HepG2 (cell line): ENCODE results near the gene MON1A. TPM values are rescaled to one million over a fixed set of nuclear protein-coding genes. Genes with fewer than 3 reads are reported as not detected.
A peak's percentile ranks its signal among the peaks of the same experiment; 100 is the strongest.

Experiments used
- ATF2 ChIP-seq: sonication (generic); formaldehyde crosslinking; IDR thresholded peaks from 2 replicates; pipeline ENCODE4 v1.4.0; 2020; ENCODE audit warnings: missing genetic modification reagents
- FIP1L1 ChIP-seq: fragments of 200-400 bp; formaldehyde crosslinking; IDR thresholded peaks from 2 replicates; pipeline ENCODE4 v1.6.1; 2018; ENCODE audit warnings: low read depth, mild to moderate bottlenecking, low read length, moderate library complexity, borderline replicate concordance; ENCODE audit not compliant: insufficient read depth
- GZF1 ChIP-seq: sonication (generic); formaldehyde crosslinking; IDR thresholded peaks from 2 replicates; pipeline ENCODE4 v1.5.1; 2020; ENCODE audit warnings: mild to moderate bottlenecking, missing genetic modification reagents
- HNRNPUL1 ChIP-seq: fragments of 200-400 bp; formaldehyde crosslinking; IDR thresholded peaks from 2 replicates; pipeline ENCODE4 v1.6.1; 2017; ENCODE audit warnings: low read depth, mild to moderate bottlenecking, low read length, moderate library complexity
- IRF2 ChIP-seq: IDR thresholded peaks from 2 replicates; pipeline ENCODE4 v1.6.1; 2018; ENCODE audit warnings: missing genetic modification reagents, missing compliant biosample characterization
- MXD4 ChIP-seq: IDR thresholded peaks from 2 replicates; pipeline ENCODE4 v1.6.1; 2016; ENCODE audit warnings: mild to moderate bottlenecking, missing biosample characterization, missing genetic modification reagents
- NFYB ChIP-seq: sonication (generic); formaldehyde crosslinking; IDR thresholded peaks from 2 replicates; pipeline ENCODE4 v1.4.0; 2020; ENCODE audit warnings: missing genetic modification reagents
- POLR2AphosphoS2 ChIP-seq: IDR thresholded peaks from 2 replicates; pipeline ENCODE4 v1.6.1; 2011; ENCODE audit warnings: low read depth, low read length, improper control_type of control experiment
- RFX3 ChIP-seq: IDR thresholded peaks from 2 replicates; pipeline ENCODE4 v1.6.1; 2016; ENCODE audit warnings: missing biosample characterization, missing genetic modification reagents
- SKI ChIP-seq: fragments of 450-650 bp; IDR thresholded peaks from one replicate; pipeline ENCODE4 v1.6.1; 2018; ENCODE audit warnings: mild to moderate bottlenecking; ENCODE audit not compliant: partially characterized antibody
- SNAPC2 ChIP-seq: sonication (generic); formaldehyde crosslinking; IDR thresholded peaks from 2 replicates; pipeline ENCODE4 v1.8.1; 2022; ENCODE audit warnings: mild to moderate bottlenecking, missing genetic modification reagents
- SP1 ChIP-seq, 2 experiments: fragments of 450-650 bp in 1 of 2; sonication (generic) in 1 of 2; formaldehyde crosslinking in 1 of 2; IDR thresholded peaks; 2 replicates each; pipeline versions ENCODE4 v1.4.0 to v1.6.1; 2016 to 2020; ENCODE audit warnings: missing genetic modification reagents in 1 of 2
- THAP9 ChIP-seq: sonication (generic); formaldehyde crosslinking; IDR thresholded peaks from 2 replicates; pipeline ENCODE4; 2020; ENCODE audit warnings: missing genetic modification reagents, mild to moderate bottlenecking, borderline replicate concordance
- UBTF ChIP-seq: sonication (generic); formaldehyde crosslinking; IDR thresholded peaks from 2 replicates; pipeline ENCODE4 v1.4.0; 2020; ENCODE audit warnings: mild to moderate bottlenecking, missing genetic modification reagents
- YEATS2 ChIP-seq: sonication (generic); formaldehyde crosslinking; IDR thresholded peaks from 2 replicates; pipeline ENCODE4 v1.4.0; 2020; ENCODE audit warnings: missing genetic modification reagents, borderline replicate concordance
- ZKSCAN1 ChIP-seq: fragments of 150-350 bp; IDR thresholded peaks from 2 replicates; pipeline ENCODE4 v1.6.1; 2014; ENCODE audit warnings: low read length
- ZNF235 ChIP-seq: sonication (generic); formaldehyde crosslinking; IDR thresholded peaks from 2 replicates; pipeline ENCODE4 v1.8.1; 2023; ENCODE audit warnings: mild to moderate bottlenecking, missing genetic modification reagents, borderline replicate concordance
- ZNF292 ChIP-seq: sonication (generic); formaldehyde crosslinking; IDR thresholded peaks from 2 replicates; pipeline ENCODE4 v1.8.1; 2022; ENCODE audit warnings: mild to moderate bottlenecking, low read depth, missing genetic modification reagents, borderline replicate concordance
- ZNF362 ChIP-seq: sonication (generic); formaldehyde crosslinking; IDR thresholded peaks from 2 replicates; pipeline ENCODE4 v1.4.0; 2020; ENCODE audit warnings: missing genetic modification reagents, mild to moderate bottlenecking, borderline replicate concordance
- ZNF562 ChIP-seq: sonication (generic); formaldehyde crosslinking; IDR thresholded peaks from 2 replicates; pipeline ENCODE4 v1.8.0; 2022; ENCODE audit warnings: missing genetic modification reagents, borderline replicate concordance
- ZNF577 ChIP-seq: sonication (generic); formaldehyde crosslinking; IDR thresholded peaks from 2 replicates; pipeline ENCODE4 v1.4.0; 2020; ENCODE audit warnings: mild to moderate bottlenecking, low read depth, missing genetic modification reagents, borderline replicate concordance
- polyA plus RNA-seq, 8 experiments: library from polyadenylated mRNA; depleted of rRNA in 3 of 8; stranded (reverse) in 7 of 8; unstranded in 1 of 8; fragments of >200 nt; fragmentation: Illumina TruSeq in 4 of 8; extraction: Trizol in 4 of 8; gene quantifications; 2 replicates each; pipeline versions ENCODE4 v1.2.1 to v1.2.3, GENCODE V29; 2011 to 2016; ENCODE audit warnings: low read depth in 4 of 8, missing spikeins in 1 of 8, mixed read lengths in 1 of 8; ENCODE audit not compliant: insufficient read depth in 1 of 8
- total RNA-seq, 5 experiments: library from RNA; depleted of rRNA; stranded (reverse); fragments of >200 nt; fragmentation: Illumina TruSeq; extraction: Trizol; gene quantifications; 2 replicates each; pipeline ENCODE4 v1.2.3, GENCODE V29; 2016; ENCODE audit warnings: low read depth in 1 of 5

Gene MON1A
- total and polyA plus RNA-seq, 2 of the 13 experiments (the other 11 are each of a cell fraction or from before 2014, with no cell fraction given), result 4.6 to 9.0 TPM

GRCh38 chr3:49929291-49930167 is at the start of gene MON1A (continued):
- peak; percentile 62; the same call in 1 of the 2 replicates for TF ChIP-seq THAP9 (CRISPR knock-in tag)
- no peak for TF ChIP-seq ZKSCAN1
- TF ChIP-seq NFYB (CRISPR knock-in tag), result peak; percentile 63
- peak; percentile 73; the same call in 1 of the 2 replicates for TF ChIP-seq YEATS2 (CRISPR knock-in tag)
- TF ChIP-seq ZNF292 (CRISPR knock-in tag), result peak; percentile 35; the same call in 1 of the 2 replicates
- TF ChIP-seq ZNF362, result no peak
- TF ChIP-seq POLR2AphosphoS2, result no peak
- no peak for TF ChIP-seq RFX3 (CRISPR knock-in tag)
- peak; percentile 86 for TF ChIP-seq UBTF (CRISPR knock-in tag)
- peak; percentile 99 for TF ChIP-seq MXD4 (CRISPR knock-in tag)
- no peak for TF ChIP-seq ZNF577
- no peak for TF ChIP-seq SNAPC2 (CRISPR knock-in tag)
- peak; percentile 21; the same call in 1 of the 2 replicates for TF ChIP-seq HNRNPUL1
- no peak for TF ChIP-seq FIP1L1
- TF ChIP-seq ATF2 (CRISPR knock-in tag), result 0 out of 2 replicates have a peak, but pooled peaks have one; percentile 54
- TF ChIP-seq SKI, result peak; percentile 89
- TF ChIP-seq ZNF562 (CRISPR knock-in tag), result no peak
- 0 out of 2 replicates have a peak, but pooled peaks have one; percentile 28 for TF ChIP-seq ZNF235 (CRISPR knock-in tag)
- no peak for TF ChIP-seq SP1 (IDR thresholded peaks at IDR 0.05)
- TF ChIP-seq SP1 (CRISPR knock-in tag; IDR thresholded peaks at IDR 0.05), result peak; percentile 89
- 0 out of 2 replicates have a peak, but pooled peaks have one; percentile 22 for TF ChIP-seq GZF1 (CRISPR knock-in tag)
- TF ChIP-seq IRF2, result peak; percentile 88; the same call in 1 of the 2 replicates
